Suppressor macrophage treated with lipopolysaccharide for 4 hours (primary cell): ENCODE data around the gene DPY19L1.
"Not testable (repeated sequence)": the region's sequence is repeated elsewhere in the genome, so short reads cannot be mapped to it uniquely, and the experiment has no call there.

Source experiments
- DNase-seq: peaks from one replicate; pipeline ENCODE4 v3.0.0-alpha.2; 2020

DPY19L1 gene

GRCh38 chr7:35032166-35032565, 5.1 kb downstream of the DPY19L1 start:
- no peak for DNase-seq

- no peak for DNase-seq
Observed at GRCh38 chr7:35030848-35031247, 6.4 kb downstream of the DPY19L1 start.

GRCh38 chr7:35029311-35029710, 8.0 kb downstream of the DPY19L1 start:
- DNase-seq, result no peak

- no peak for DNase-seq
Observed at GRCh38 chr7:35026150-35026549, 11.1 kb downstream of the DPY19L1 start.

GRCh38 chr7:35025369-35025870, 11.9 kb downstream of the DPY19L1 start:
- no peak for DNase-seq

GRCh38 chr7:35024298-35024697, 13.0 kb downstream of the DPY19L1 start:
- DNase-seq, result no peak

GRCh38 chr7:35022725-35023124, 14.6 kb downstream of the DPY19L1 start:
- DNase-seq, result no peak

GRCh38 chr7:35021445-35021844, 15.8 kb downstream of the DPY19L1 start:
- no peak for DNase-seq

- no peak for DNase-seq
Observed at GRCh38 chr7:35019801-35020200, 17.5 kb downstream of the DPY19L1 start.

GRCh38 chr7:35019179-35019729, 18.0 kb downstream of the DPY19L1 start:
- DNase-seq, result no peak

- no peak for DNase-seq
Observed at GRCh38 chr7:35015346-35015859, 21.9 kb downstream of the DPY19L1 start.

GRCh38 chr7:35012160-35012559, 25.1 kb downstream of the DPY19L1 start:
- no peak for DNase-seq

- no peak for DNase-seq
Observed at GRCh38 chr7:35011085-35011484, 26.2 kb downstream of the DPY19L1 start.

GRCh38 chr7:35007768-35008167, 29.5 kb downstream of the DPY19L1 start:
- DNase-seq, result no peak

GRCh38 chr7:35004531-35005095, 32.7 kb downstream of the DPY19L1 start:
- no peak for DNase-seq

- DNase-seq, result no peak
Observed at GRCh38 chr7:35003679-35004303, 33.5 kb downstream of the DPY19L1 start.

GRCh38 chr7:35003177-35003650, 34.1 kb downstream of the DPY19L1 start:
- DNase-seq, result not testable (repeated sequence)

- DNase-seq, result not testable (repeated sequence)
Observed at GRCh38 chr7:34998335-34998734, 39.0 kb downstream of the DPY19L1 start.

GRCh38 chr7:34996423-34997090, 40.7 kb downstream of the DPY19L1 start:
- DNase-seq, result not testable (repeated sequence)

- no peak for DNase-seq
Observed at GRCh38 chr7:34995757-34996156, 41.5 kb downstream of the DPY19L1 start.

- no peak for DNase-seq
Observed at GRCh38 chr7:34991938-34992840, 45.1 kb downstream of the DPY19L1 start.

- not testable (repeated sequence) for DNase-seq
Observed at GRCh38 chr7:34988442-34989125, 48.7 kb downstream of the DPY19L1 start.
